Osteoblast (primary cell): ENCODE results near the gene KCNG1. TPM values are rescaled to one million over a fixed set of nuclear protein-coding genes. Genes with fewer than 3 reads are reported as not detected.

Experiments
- DNase-seq: peaks from one replicate; pipeline ENCODE4 v3.0.0; 2011; ENCODE audit warnings: low spot score, mixed read lengths; ENCODE audit not compliant: insufficient read length; ENCODE audit errors: missing footprints
- H2AFZ ChIP-seq: 2 replicates; pipeline ENCODE4 v1.6.0; 2011; ENCODE audit warnings: mild to moderate bottlenecking, low read length
- H3K27ac ChIP-seq: 2 replicates; pipeline ENCODE4 v1.5.1; 2011; ENCODE audit warnings: mild to moderate bottlenecking, low read depth, low read length, moderate library complexity
- H3K27me3 ChIP-seq: 2 replicates; pipeline ENCODE4 v1.6.0; 2012; ENCODE audit warnings: mild to moderate bottlenecking, control low read depth, inconsistent platforms, low read length, moderate library complexity; ENCODE audit not compliant: insufficient read depth
- H3K36me3 ChIP-seq: 2 replicates; pipeline ENCODE4 v1.5.1; 2011; ENCODE audit warnings: mild to moderate bottlenecking, low read length, control low read depth, moderate library complexity; ENCODE audit not compliant: insufficient read depth
- H3K4me1 ChIP-seq: 2 replicates; pipeline ENCODE4 v1.5.1; 2011; ENCODE audit warnings: mild to moderate bottlenecking, low read length, control low read depth, moderate library complexity; ENCODE audit not compliant: insufficient read depth
- H3K4me2 ChIP-seq: 2 replicates; pipeline ENCODE4 v1.6.0; 2011; ENCODE audit warnings: mild to moderate bottlenecking, low read length; ENCODE audit not compliant: insufficient read depth
- H3K4me3 ChIP-seq: fragments of 200-600 bp; sonication (generic); 3 replicates; pipeline ENCODE4 v1.5.1; 2012; ENCODE audit warnings: mild to moderate bottlenecking, low read length, inconsistent platforms; ENCODE audit not compliant: insufficient read depth
- H3K79me2 ChIP-seq: 2 replicates; pipeline ENCODE4 v1.6.0; 2012; ENCODE audit warnings: mild to moderate bottlenecking, low read length, control low read depth, inconsistent platforms; ENCODE audit not compliant: insufficient read depth
- H3K9me3 ChIP-seq: 2 replicates; pipeline ENCODE4 v1.5.1; 2011; ENCODE audit warnings: low read depth, low read length, control low read depth
- H4K20me1 ChIP-seq: 2 replicates; pipeline ENCODE4 v1.6.0; 2012; ENCODE audit warnings: mild to moderate bottlenecking, low read length, control low read depth; ENCODE audit not compliant: insufficient read depth
- CTCF ChIP-seq: IDR thresholded peaks from 2 replicates; pipeline ENCODE4 v1.5.1; 2011; ENCODE audit warnings: mild to moderate bottlenecking, low read depth, low read length, moderate library complexity; ENCODE audit errors: extremely low read depth
- total RNA-seq: library from RNA; depleted of rRNA; stranded (reverse); fragments of >200 nt; gene quantifications from 2 replicates; pipeline ENCODE4 v1.2.3, GENCODE V29; 2012

The KCNG1 gene
- total RNA-seq, 1 donor, result 16.3 TPM

GRCh38 chr20:51002633-51003032 is 20.3 kb downstream of the KCNG1 start:
- DNase-seq, result no peak
- H3K4me2 ChIP-seq, result no peak overlapping the region
- no peak overlapping the region for H3K27ac ChIP-seq
- H3K9me3 ChIP-seq, result no peaks in the 10 kb centered on the region
- H4K20me1 ChIP-seq, result no peaks in the 10 kb centered on the region
- H3K4me3 ChIP-seq, result no peak overlapping the region
- no peak overlapping the region for H2AFZ ChIP-seq
- H3K36me3 ChIP-seq, result peaks cover 2% of the 10 kb centered on the region
- no peaks in the 10 kb centered on the region for H3K4me1 ChIP-seq
- H3K27me3 ChIP-seq, result peaks cover under 1% of the 10 kb centered on the region
- TF ChIP-seq CTCF, result no peak
- H3K79me2 ChIP-seq, result no peaks in the 10 kb centered on the region

GRCh38 chr20:51001430-51002265 is 21.3 kb downstream of the KCNG1 start:
- H2AFZ ChIP-seq, result no peak overlapping the region
- H3K4me1 ChIP-seq, result peaks cover 6% of the 10 kb centered on the region
- H3K27me3 ChIP-seq, result peaks cover 4% of the 10 kb centered on the region
- H3K79me2 ChIP-seq, result no peaks in the 10 kb centered on the region
- no peak overlapping the region for H3K4me3 ChIP-seq
- H4K20me1 ChIP-seq, result no peaks in the 10 kb centered on the region
- peaks cover 2% of the 10 kb centered on the region for H3K36me3 ChIP-seq
- TF ChIP-seq CTCF, result no peak
- no peak overlapping the region for H3K27ac ChIP-seq
- no peaks in the 10 kb centered on the region for H3K9me3 ChIP-seq
- no peak for DNase-seq
- H3K4me2 ChIP-seq, result no peak overlapping the region

GRCh38 chr20:50999355-50999754 is 23.6 kb downstream of the KCNG1 start:
- Histone ChIP-seq H3K79me2 (no peaks in the 10 kb centered on the region), H3K4me1 (peaks cover 7% of the 10 kb centered on the region), H3K27me3 (peaks cover 4% of the 10 kb centered on the region), H4K20me1 (no peaks in the 10 kb centered on the region), H2AFZ (no peak overlapping the region), H3K36me3 (peaks cover 2% of the 10 kb centered on the region), H3K27ac (no peak overlapping the region), H3K9me3 (no peaks in the 10 kb centered on the region), H3K4me3 (no peak overlapping the region), H3K4me2 (no peak overlapping the region)
- DNase-seq, result no peak
- TF ChIP-seq CTCF, result no peak
